OCI-LY7 (cell line): Measurements from ENCODE around the gene ZNF83. TPM values are rescaled to one million over a fixed set of nuclear protein-coding genes. Genes with fewer than 3 reads are reported as not detected.
A peak's percentile ranks its signal among the peaks of the same experiment; 100 is the strongest.
"Not testable (repeated sequence)": the region's sequence is repeated elsewhere in the genome, so short reads cannot be mapped to it uniquely, and the experiment has no call there.

ENCODE experiments used
- BruUV-seq: library from RNA; stranded (reverse); fragments of 400-500 nt; replicated peaks from 2 replicates; lab custom pipeline; 2021; lab: Mats Ljungman, UMichigan
- CTCF ChIA-PET: fragments of 300-600 bp; sonication (Branson Sonifier 250); formaldehyde crosslinking; loops from one replicate; lab custom pipeline; 2022; ENCODE audit warnings: antibody characterized with exemption; ENCODE audit not compliant: unreplicated experiment; lab: Charles Lee
- POLR2A ChIA-PET: fragments of 300-600 bp; sonication (Branson Sonifier 250); formaldehyde crosslinking; loops from one replicate; lab custom pipeline; 2022; ENCODE audit warnings: antibody characterized with exemption; lab: Charles Lee
- DNase-seq: peaks from one replicate; pipeline ENCODE4 v3.0.0-alpha.2; 2015; ENCODE audit warnings: low spot score
- H2AFZ ChIP-seq: fragments of 200-600 bp; sonication (generic), shearing (Covaris generic); 2 replicates; pipeline ENCODE4 v1.6.1; 2014; ENCODE audit warnings: mild to moderate bottlenecking, antibody characterized with exemption, low read length, moderate library complexity
- H3K27ac ChIP-seq: fragments of 200-600 bp; sonication (generic); 2 replicates; pipeline ENCODE4 v1.5.1; 2014; ENCODE audit warnings: mixed run types, low read depth, mild to moderate bottlenecking, moderate library complexity, low read length, inconsistent platforms; ENCODE audit not compliant: poor library complexity, severe bottlenecking
- H3K36me3 ChIP-seq: fragments of 200-600 bp; sonication (generic); 2 replicates; pipeline ENCODE4 v1.6.1; 2014; ENCODE audit warnings: mild to moderate bottlenecking, antibody characterized with exemption, low read length, moderate library complexity, mixed read lengths; ENCODE audit not compliant: insufficient read depth
- H3K4me1 ChIP-seq: fragments of 200-600 bp; sonication (generic); 2 replicates; pipeline ENCODE4 v1.5.1; 2014; ENCODE audit warnings: mild to moderate bottlenecking, low read length; ENCODE audit not compliant: insufficient read depth, poor library complexity, severe bottlenecking
- H3K4me2 ChIP-seq: fragments of 200-600 bp; sonication (generic); 2 replicates; pipeline ENCODE4 v1.6.1; 2014; ENCODE audit warnings: mild to moderate bottlenecking, low read length
- H3K4me3 ChIP-seq: fragments of 200-600 bp; sonication (generic); 2 replicates; pipeline ENCODE4 v1.5.1; 2014; ENCODE audit warnings: mild to moderate bottlenecking, low read depth, low read length; ENCODE audit not compliant: poor library complexity, severe bottlenecking
- H3K79me2 ChIP-seq: fragments of 200-600 bp; sonication (generic); 2 replicates; pipeline ENCODE4 v1.6.1; 2016; ENCODE audit warnings: low read depth, mild to moderate bottlenecking, low read length, moderate library complexity, mixed read lengths; ENCODE audit not compliant: insufficient read depth
- H3K9me2 ChIP-seq: fragments of 200-600 bp; sonication (generic); 2 replicates; pipeline ENCODE4 v1.6.1; 2016; ENCODE audit warnings: mild to moderate bottlenecking, low read length, mixed read lengths; ENCODE audit not compliant: insufficient read depth
- H3K9me3 ChIP-seq: fragments of 200-600 bp; sonication (generic); 2 replicates; pipeline ENCODE4 v1.6.1; 2014; ENCODE audit warnings: mild to moderate bottlenecking, mixed run types, low read length, mixed read lengths
- H4K20me1 ChIP-seq: fragments of 200-600 bp; sonication (generic); 2 replicates; pipeline ENCODE4 v1.6.1; 2014; ENCODE audit warnings: mild to moderate bottlenecking, antibody characterized with exemption, low read length, moderate library complexity, mixed read lengths; ENCODE audit not compliant: insufficient read depth
- CTCF ChIP-seq: fragments of 200-600 bp; sonication (generic); conservative IDR thresholded peaks from 2 replicates; pipeline ENCODE4 v1.5.1; 2014; ENCODE audit warnings: mild to moderate bottlenecking, antibody characterized with exemption, low read length, moderate library complexity, mixed read lengths
- EZH2phosphoT487 ChIP-seq: fragments of 200-600 bp; sonication (generic); IDR thresholded peaks from 2 replicates; pipeline ENCODE4 v1.6.1; 2018; ENCODE audit warnings: low read depth, borderline replicate concordance, mild to moderate bottlenecking, mixed run types, antibody characterized with exemption, low read length, moderate library complexity, mixed read lengths
- intact Hi-C: fragments of 100-400 bp; cut with micrococcal nuclease; formaldehyde crosslinking; loops from one replicate; pipeline ENCODE4 v1.10.0; 2022; ENCODE audit not compliant: unreplicated experiment
- total RNA-seq, 2 experiments: library from RNA; depleted of rRNA in 1 of 2; stranded (reverse); fragments of >200 nt in 1 of 2; shearing (Covaris generic) in 1 of 2; gene quantifications; 2 replicates each; pipeline ENCODE4 v1.2.3, GENCODE V29; 2014 to 2022

Gene ZNF83
- total RNA-seq, 2 experiments from 2014 or later: 47.2 to 59.4 TPM

DNA sequence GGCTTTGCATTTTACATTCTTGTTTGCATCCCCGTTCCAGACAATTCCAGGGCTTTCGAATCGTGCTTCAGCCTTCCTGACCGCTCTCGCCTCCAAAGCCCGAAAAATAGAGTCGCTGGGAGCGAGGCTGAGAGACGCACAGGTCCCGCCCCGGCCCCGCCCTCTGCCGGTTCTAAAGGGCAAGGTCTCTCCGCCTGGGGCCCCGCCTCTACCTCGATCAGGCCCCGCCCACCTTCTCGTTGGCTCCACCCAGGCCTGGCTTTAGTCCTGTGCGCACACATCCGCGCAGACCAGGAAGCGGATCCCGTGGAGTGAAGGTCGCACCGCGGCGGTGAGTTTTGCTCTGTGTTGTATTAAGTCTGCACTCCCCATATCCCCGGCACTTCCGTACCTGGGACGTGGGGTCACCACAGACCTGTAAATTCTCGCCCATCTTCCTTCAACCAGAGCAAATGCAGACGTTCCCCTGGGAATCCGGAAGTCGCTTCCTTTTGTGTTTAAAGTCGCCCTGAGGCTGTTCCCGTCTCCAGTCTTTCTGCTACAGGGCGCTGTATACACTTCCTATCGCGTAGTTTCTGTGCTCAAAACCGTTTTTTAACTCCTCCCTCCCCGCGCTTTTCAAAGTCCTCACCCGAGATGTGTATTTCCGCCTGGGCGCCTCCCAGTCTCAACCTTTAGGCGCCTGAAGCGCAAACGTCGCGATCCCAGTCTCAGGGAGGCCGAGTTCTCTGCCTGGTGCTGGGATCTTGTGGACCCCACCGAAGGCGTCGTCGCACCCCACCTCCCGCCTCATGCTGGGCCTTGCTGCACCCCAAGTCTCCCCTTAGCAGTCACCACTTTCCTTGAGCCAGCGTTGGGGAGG lies 67.9 kb downstream of the ZNF83 start, which contains the start of gene ZNF701:
Gene ZNF701, plus strand, starts transcription at position 288 of the 862 bp plus-strand sequence. CDS start 3,861 bp downstream, outside the sequence.
- TF ChIP-seq CTCF (no peak; the same call in 1 of the 2 replicates), EZH2phosphoT487 (no peak)
- intact Hi-C loops: loop anchor here (5.0 kb wide), 1 partner anchor 33 kb away; no protein-coding TSS in a partner anchor
- Histone ChIP-seq H3K79me2 (peaks cover 24% of the 10 kb centered on the region; the same call in 1 of the 2 replicates), H3K4me1 (peaks cover 12% of the 10 kb centered on the region), H3K4me3 (peak within 1 kb of the TSS; percentile 88), H3K4me2 (peak within 1 kb of the TSS; percentile 89), H3K9me2 (no peaks in the 10 kb centered on the region), H3K27ac (peak within 1 kb of the TSS; percentile 80), H4K20me1 (no peaks in the 10 kb centered on the region), H3K9me3 (no peaks in the 10 kb centered on the region), H3K36me3 (peaks cover 34% of the 10 kb centered on the region), H2AFZ (peak within 1 kb of the TSS; percentile 90; the same call in 1 of the 2 replicates)
- POLR2A ChIA-PET: no interaction called here
- peak; percentile 92 for DNase-seq
- TSS peak; percentile 75 for BruUV-seq
- CTCF ChIA-PET: no interaction called here

DNA sequence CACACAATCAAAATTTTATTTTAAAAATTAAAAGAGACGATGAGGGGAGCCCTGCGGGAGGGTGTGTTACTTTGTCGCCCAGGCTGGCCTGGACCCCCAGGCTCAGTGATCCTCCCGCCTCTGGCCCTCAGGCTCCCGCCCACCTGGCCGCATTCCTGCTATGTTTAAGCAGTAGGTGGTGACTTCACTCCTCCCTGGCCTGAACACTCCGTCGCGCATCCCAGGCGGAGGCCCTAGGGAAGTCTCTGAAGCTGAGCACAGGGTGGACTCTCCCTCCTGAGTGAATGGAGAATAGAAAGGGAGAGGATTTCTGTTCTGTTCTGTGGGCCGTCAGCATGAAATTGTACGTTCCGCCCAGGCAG lies 68.5 kb downstream of the ZNF83 start:
- H3K27ac ChIP-seq, BruUV-seq, H3K9me2 ChIP-seq, H3K9me3 ChIP-seq, H4K20me1 ChIP-seq, intact Hi-C loops, DNase-seq, POLR2A ChIA-PET, CTCF ChIA-PET: not testable (repeated sequence)
- peak overlapping the region; percentile 88 for H3K4me3 ChIP-seq
- H2AFZ ChIP-seq: peak overlapping the region; percentile 90; the same call in 1 of the 2 replicates
- H3K36me3 ChIP-seq: peaks cover 29% of the 10 kb centered on the region
- peaks cover 12% of the 10 kb centered on the region for H3K4me1 ChIP-seq
- H3K79me2 ChIP-seq: peaks cover 24% of the 10 kb centered on the region; the same call in 1 of the 2 replicates
- peak overlapping the region; percentile 89 for H3K4me2 ChIP-seq

DNA sequence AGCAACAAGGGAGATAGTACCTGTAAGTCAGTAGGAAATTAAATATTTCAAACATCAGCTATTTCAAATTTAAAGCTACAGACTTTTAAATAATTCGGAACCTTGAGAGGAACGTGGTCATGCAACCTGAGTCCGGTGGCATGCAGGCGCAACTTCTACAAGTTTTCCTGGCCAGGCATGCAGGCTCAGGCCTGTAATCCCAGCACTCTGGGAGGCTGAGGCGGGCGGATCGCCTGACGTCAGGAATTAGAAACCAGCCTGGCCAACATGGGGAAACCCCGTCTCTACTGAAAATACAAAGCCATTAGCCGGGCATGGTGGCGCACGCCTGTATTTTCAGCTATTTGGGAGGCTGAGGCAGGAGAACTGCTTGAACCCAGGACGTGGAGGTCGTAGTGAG lies 70.2 kb downstream of the ZNF83 start:
- no peak for DNase-seq
- H3K9me2 ChIP-seq: no peaks in the 10 kb centered on the region
- H3K4me3 ChIP-seq: no peak overlapping the region
- no peak overlapping the region for H3K27ac ChIP-seq
- POLR2A ChIA-PET: no interaction called here
- no peaks in the 10 kb centered on the region for H4K20me1 ChIP-seq
- no peak overlapping the region for H3K4me2 ChIP-seq
- H3K79me2 ChIP-seq: peaks cover 21% of the 10 kb centered on the region; the same call in 1 of the 2 replicates
- H2AFZ ChIP-seq: no peak overlapping the region
- no peaks in the 10 kb centered on the region for H3K9me3 ChIP-seq
- CTCF ChIA-PET: no interaction called here
- no TSS peak for BruUV-seq
- H3K4me1 ChIP-seq: peaks cover 12% of the 10 kb centered on the region
- H3K36me3 ChIP-seq: peaks cover 29% of the 10 kb centered on the region
- TF ChIP-seq CTCF: no peak
- no peak for TF ChIP-seq EZH2phosphoT487
- intact Hi-C loops: no loop called here
